ENCODE data around the gene ULK4.

- TF ChIP-seq, protein P1, sequence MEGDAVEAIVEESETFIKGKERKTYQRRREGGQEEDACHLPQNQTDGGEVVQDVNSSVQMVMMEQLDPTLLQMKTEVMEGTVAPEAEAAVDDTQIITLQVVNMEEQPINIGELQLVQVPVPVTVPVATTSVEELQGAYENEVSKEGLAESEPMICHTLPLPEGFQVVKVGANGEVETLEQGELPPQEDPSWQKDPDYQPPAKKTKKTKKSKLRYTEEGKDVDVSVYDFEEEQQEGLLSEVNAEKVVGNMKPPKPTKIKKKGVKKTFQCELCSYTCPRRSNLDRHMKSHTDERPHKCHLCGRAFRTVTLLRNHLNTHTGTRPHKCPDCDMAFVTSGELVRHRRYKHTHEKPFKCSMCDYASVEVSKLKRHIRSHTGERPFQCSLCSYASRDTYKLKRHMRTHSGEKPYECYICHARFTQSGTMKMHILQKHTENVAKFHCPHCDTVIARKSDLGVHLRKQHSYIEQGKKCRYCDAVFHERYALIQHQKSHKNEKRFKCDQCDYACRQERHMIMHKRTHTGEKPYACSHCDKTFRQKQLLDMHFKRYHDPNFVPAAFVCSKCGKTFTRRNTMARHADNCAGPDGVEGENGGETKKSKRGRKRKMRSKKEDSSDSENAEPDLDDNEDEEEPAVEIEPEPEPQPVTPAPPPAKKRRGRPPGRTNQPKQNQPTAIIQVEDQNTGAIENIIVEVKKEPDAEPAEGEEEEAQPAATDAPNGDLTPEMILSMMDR (IDR thresholded peaks at IDR 0.05), result no peak
- no peak for TF ChIP-seq POLR2A (IDR thresholded peaks at IDR 0.05)
Measured at GRCh38 chr3:41317298-41317697, 644.6 kb downstream of the ULK4 start.

Measured in lower leg skin (tissue), 3 donors.